GM21717 (cell line): ENCODE data around the gene NDOR1.

Experiments
- ATAC-seq: cut with Tn5 transposase; IDR thresholded peaks from one replicate; pipeline ENCODE4 v1.9.1; 2021; ENCODE audit warnings: mild to moderate bottlenecking, moderate library complexity; ENCODE audit not compliant: unreplicated experiment

The NDOR1 gene

GRCh38 chr9:137205126-137206069 lies at the start of gene NDOR1, which contains the start of gene TMEM203:
Gene NDOR1, plus strand, starts transcription at chr9:137205700. Its CDS starts 78 bp downstream, at chr9:137205778.
Gene TMEM203, minus strand, starts transcription at chr9:137205648. Its CDS starts 234 bp downstream, at chr9:137205414.
- ATAC-seq: no peak

- ATAC-seq: no peak
Observed at GRCh38 chr9:137156567-137157375, 48.7 kb upstream of the NDOR1 start.

- ATAC-seq: no peak
Observed at GRCh38 chr9:137157618-137158415, 47.7 kb upstream of the NDOR1 start.

GRCh38 chr9:137158625-137159024 lies 46.9 kb upstream of the NDOR1 start:
- ATAC-seq: no peak

GRCh38 chr9:137159105-137160053 lies 46.1 kb upstream of the NDOR1 start:
- no peak for ATAC-seq

- no peak for ATAC-seq
Observed at GRCh38 chr9:137160054-137160425, 45.5 kb upstream of the NDOR1 start.

GRCh38 chr9:137160716-137161557 lies 44.6 kb upstream of the NDOR1 start:
- ATAC-seq: no peak

GRCh38 chr9:137161558-137162486 lies 43.7 kb upstream of the NDOR1 start:
- ATAC-seq: no peak

GRCh38 chr9:137162505-137163364 lies 42.8 kb upstream of the NDOR1 start:
- ATAC-seq: no peak

- ATAC-seq: no peak
Observed at GRCh38 chr9:137163365-137163715, 42.2 kb upstream of the NDOR1 start.

GRCh38 chr9:137163805-137164204 lies 41.7 kb upstream of the NDOR1 start:
- no peak for ATAC-seq

- ATAC-seq: no peak
Observed at GRCh38 chr9:137164370-137165249, 40.9 kb upstream of the NDOR1 start.

- no peak for ATAC-seq
Observed at GRCh38 chr9:137165250-137165836, 40.2 kb upstream of the NDOR1 start.

GRCh38 chr9:137166380-137167229 lies 38.9 kb upstream of the NDOR1 start:
- ATAC-seq: no peak
